Activated CD4-positive, alpha-beta T cell treated with anti-CD3 and anti-CD28 coated beads, Interleukin-2, Interleukin-4, amounts not matched to agents 100 ng/mL and 50 ng/mL, durations not matched to agents 16 hours and 8 hours (primary cell): ENCODE data around the gene ZFPL1.
A peak's percentile ranks its signal among the peaks of the same experiment; 100 is the strongest.
"Not testable (repeated sequence)": the region's sequence is repeated elsewhere in the genome, so short reads cannot be mapped to it uniquely, and the experiment has no call there.

Experiments used
- DNase-seq: peaks from one replicate; pipeline ENCODE4 v3.0.0-alpha.2; 2020; ENCODE audit warnings: low spot score

The ZFPL1 gene

GRCh38 chr11:65115361-65116082 lies 31.5 kb downstream of the ZFPL1 start:
- no peak for DNase-seq

GRCh38 chr11:65116370-65117205 lies 32.6 kb downstream of the ZFPL1 start:
- DNase-seq = peak; percentile 74

GRCh38 chr11:65117206-65118096 lies 33.4 kb downstream of the ZFPL1 start, which contains the start of gene ZNHIT2:
Gene ZNHIT2 (minus strand): TSS chr11:65117701. CDS start chr11:65117653, 48 bp downstream.
- peak; percentile 100 for DNase-seq

GRCh38 chr11:65118097-65118837 lies 34.2 kb downstream of the ZFPL1 start:
- no peak for DNase-seq

GRCh38 chr11:65118891-65119669 lies 35.1 kb downstream of the ZFPL1 start:
- DNase-seq = not testable (repeated sequence)

- no peak for DNase-seq
Observed at GRCh38 chr11:65119670-65119995, 35.6 kb downstream of the ZFPL1 start.

- DNase-seq = no peak
Observed at GRCh38 chr11:65120831-65121230, 36.8 kb downstream of the ZFPL1 start.

- no peak for DNase-seq
Observed at GRCh38 chr11:65121447-65121864, 37.4 kb downstream of the ZFPL1 start.

- peak; percentile 99 for DNase-seq
Observed at GRCh38 chr11:65121865-65122696, 38.1 kb downstream of the ZFPL1 start, which contains the start of the genes FAU and MRPL49. Gene FAU (minus strand): TSS chr11:65122134. CDS start chr11:65121813, 321 bp downstream. Gene MRPL49 (plus strand): TSS chr11:65122321. CDS start chr11:65122347, 26 bp downstream.

GRCh38 chr11:65124480-65125196 lies 40.6 kb downstream of the ZFPL1 start:
- no peak for DNase-seq

- no peak for DNase-seq
Observed at GRCh38 chr11:65125197-65126056, 41.4 kb downstream of the ZFPL1 start.

- no peak for DNase-seq
Observed at GRCh38 chr11:65126624-65127274, 42.7 kb downstream of the ZFPL1 start.

- DNase-seq = no peak
Observed at GRCh38 chr11:65127473-65128181, 43.6 kb downstream of the ZFPL1 start.

- no peak for DNase-seq
Observed at GRCh38 chr11:65128182-65129145, 44.4 kb downstream of the ZFPL1 start.

GRCh38 chr11:65129649-65130441 lies 45.8 kb downstream of the ZFPL1 start:
- no peak for DNase-seq
